Hematopoietic multipotent progenitor cell treated with erythropoietin and hydrocortisone succinate and interleukin-3 and kit ligand, for 17 days (in vitro differentiated cells): ENCODE results near the gene PPP4R3A.
"Not testable (repeated sequence)": the region's sequence is repeated elsewhere in the genome, so short reads cannot be mapped to it uniquely, and the experiment has no call there.

Source experiments
- DNase-seq: peaks from one replicate; pipeline ENCODE4 v3.0.0-alpha.2; 2015; ENCODE audit warnings: low spot score

Gene PPP4R3A

DNA sequence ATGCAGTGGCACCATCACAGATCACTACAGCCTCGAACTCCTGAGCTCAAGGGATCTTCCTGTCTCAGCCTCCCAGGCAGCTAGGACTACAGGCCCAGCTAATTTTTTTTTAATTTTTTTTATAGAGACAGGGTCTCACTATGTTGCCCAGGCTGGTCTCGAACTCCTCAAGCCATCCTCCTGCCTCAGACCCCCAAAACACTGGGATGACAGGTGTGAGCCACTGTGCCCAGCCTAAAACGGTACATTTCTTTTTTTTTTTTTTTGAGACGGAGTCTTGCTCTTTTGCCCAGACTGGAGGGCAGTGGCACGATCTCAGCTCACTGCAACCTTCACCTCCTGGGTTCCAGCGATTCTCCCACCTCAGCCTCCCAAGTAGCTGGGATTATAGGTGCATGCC is 100.9 kb downstream of the PPP4R3A start:
- not testable (repeated sequence) for DNase-seq
